Measurements from ENCODE around the gene TPSB2.
"Not testable (repeated sequence)": the region's sequence is repeated elsewhere in the genome, so short reads cannot be mapped to it uniquely, and the experiment has no call there.

TPSB2 gene

GRCh38 chr16:1261131-1261892 is 31.3 kb upstream of the TPSB2 start:
- no peak for FAIRE-seq

- no peak for FAIRE-seq
Observed at GRCh38 chr16:1260101-1260680, 30.2 kb upstream of the TPSB2 start.

DNA sequence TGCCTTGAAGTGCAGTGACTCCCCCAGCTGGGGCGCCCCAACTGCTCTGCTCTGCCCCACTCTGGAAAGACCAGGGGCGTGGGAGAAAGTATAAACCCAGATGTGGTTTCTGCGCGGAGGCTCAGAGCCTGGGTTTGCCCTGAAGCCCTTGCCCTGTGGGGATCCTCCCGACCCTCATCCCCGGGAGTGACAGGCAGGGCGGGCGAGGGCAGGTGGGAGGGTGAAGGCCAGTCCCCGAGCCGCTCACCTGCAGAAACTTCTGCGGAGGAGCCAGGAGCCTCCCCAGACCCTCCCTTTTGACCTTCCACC is 29.7 kb upstream of the TPSB2 start:
- FAIRE-seq, result no peak

- FAIRE-seq, result no peak
Observed at GRCh38 chr16:1258906-1259759, 29.1 kb upstream of the TPSB2 start.

- FAIRE-seq, result no peak
Observed at GRCh38 chr16:1258225-1258600, 28.2 kb upstream of the TPSB2 start.

DNA sequence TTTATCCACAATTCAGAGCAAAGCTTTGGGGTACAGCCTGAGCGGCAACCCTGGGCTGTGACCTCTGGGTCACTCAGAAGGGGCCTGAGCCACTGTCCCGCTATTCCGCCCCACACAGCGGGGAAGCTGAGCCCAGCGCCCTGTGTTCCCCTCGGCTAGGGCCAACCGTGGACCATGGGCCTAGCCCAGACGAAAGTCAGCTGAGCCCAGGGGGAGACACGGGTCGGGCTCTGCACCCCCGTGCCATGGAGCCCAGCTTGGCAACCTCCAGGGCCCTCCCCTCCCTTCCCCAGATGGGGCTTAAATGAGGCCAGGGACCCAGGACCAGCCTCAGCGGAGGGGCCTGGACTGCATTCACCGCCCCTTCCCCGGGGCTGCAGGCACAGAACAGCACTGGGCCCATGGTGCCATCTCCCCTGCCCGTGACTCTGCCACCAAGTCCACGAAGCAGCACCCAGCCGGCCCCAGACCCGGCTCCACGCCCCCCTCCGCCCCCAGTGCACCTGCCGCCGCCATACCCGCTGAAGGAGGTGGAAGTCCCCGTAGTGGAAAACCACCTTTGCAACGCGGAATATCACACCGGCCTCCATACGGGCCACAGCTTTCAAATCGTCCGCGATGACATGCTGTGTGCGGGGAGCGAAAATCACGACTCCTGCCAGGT is 27.7 kb upstream of the TPSB2 start:
- no peak for FAIRE-seq

DNA sequence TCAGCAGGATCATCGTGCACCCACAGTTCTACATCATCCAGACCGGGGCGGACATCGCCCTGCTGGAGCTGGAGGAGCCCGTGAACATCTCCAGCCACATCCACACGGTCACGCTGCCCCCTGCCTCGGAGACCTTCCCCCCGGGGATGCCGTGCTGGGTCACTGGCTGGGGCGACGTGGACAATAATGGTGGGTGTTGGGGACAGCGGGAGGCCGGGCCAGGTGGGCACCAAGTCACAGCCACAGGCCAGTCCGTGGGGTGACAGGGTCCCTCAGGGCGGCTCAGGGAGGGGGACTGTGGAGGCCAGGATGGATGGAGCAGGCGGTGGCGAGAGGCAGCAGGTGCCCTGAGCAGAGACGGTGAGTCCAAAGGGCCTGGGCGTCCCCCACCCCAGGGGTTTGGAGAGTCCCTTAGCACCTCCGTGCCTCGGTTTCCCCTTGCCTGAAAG is 26.9 kb upstream of the TPSB2 start:
- FAIRE-seq, result no peak

- FAIRE-seq, result not testable (repeated sequence)
Observed at GRCh38 chr16:1256296-1256873, 26.4 kb upstream of the TPSB2 start.

DNA sequence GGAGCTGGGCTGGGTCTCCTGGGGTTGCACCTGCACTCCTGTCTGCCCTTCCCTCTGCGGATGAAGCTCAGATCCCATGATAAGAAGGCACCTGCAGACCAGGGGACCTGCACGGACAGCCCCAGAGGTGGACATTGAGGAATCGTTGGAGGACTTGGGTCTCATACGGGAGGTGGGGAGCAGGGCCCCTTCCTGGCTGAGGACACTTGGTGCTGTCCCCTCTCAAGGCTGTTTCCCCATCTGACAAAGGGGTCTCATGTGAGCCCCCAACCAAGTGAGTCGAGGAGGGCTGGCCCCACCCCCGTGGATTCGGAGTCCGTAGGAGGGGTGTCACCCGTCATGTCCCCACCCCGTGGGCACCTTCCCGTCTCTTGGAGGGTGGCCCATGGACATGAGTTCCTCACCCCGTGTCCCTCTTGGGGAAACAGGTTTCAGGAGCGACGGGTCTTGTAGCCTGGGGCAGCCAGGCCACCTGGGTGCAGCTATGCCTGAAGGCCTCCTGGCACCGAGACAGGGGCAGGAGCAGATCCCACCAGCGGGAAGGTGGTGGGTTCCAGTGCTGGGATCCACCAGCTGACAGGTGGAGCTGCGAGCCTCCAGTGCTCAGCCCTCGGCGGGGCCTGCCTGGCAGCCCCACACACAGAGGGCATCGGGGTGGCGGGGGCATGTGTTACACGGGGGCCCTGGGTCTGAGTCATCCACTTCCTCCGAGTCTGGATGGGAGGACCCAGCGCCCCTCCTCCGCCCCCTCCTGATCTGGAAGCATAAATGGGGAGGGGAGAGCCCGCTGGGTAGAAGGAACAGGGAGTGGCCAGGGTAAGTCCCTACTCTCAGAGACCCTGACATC is 25.5 kb upstream of the TPSB2 start, which contains the start of gene TPSD1:
Gene TPSD1 (plus strand): TSS at position 794 of the 847 bp plus-strand sequence. CDS start 212 bp downstream, outside the sequence.
- FAIRE-seq, result not testable (repeated sequence)

DNA sequence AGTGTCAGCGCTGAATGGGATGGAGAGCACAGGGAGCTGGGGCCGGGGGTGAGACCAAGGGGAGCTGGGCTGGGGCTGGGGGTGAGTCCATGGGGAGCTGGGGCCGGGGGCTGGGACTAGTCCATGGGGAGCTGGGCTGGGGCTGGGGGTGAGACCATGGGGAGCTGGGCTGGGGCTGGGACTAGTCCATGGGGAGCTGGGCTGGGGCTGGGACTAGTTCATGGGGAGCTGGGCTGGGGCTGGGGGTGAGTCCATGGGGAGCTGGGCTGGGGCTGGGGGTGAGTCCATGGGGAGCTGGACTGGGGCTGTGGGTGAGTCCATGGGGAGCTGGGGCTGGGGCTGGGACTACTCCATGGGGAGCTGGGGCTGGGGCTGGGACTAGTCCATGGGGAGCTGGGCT is 24.8 kb upstream of the TPSB2 start:
- FAIRE-seq, result not testable (repeated sequence)

- not testable (repeated sequence) for FAIRE-seq
Observed at GRCh38 chr16:1253701-1254364, 23.8 kb upstream of the TPSB2 start.

GRCh38 chr16:1249031-1249755 is 19.2 kb upstream of the TPSB2 start:
- not testable (repeated sequence) for FAIRE-seq

DNA sequence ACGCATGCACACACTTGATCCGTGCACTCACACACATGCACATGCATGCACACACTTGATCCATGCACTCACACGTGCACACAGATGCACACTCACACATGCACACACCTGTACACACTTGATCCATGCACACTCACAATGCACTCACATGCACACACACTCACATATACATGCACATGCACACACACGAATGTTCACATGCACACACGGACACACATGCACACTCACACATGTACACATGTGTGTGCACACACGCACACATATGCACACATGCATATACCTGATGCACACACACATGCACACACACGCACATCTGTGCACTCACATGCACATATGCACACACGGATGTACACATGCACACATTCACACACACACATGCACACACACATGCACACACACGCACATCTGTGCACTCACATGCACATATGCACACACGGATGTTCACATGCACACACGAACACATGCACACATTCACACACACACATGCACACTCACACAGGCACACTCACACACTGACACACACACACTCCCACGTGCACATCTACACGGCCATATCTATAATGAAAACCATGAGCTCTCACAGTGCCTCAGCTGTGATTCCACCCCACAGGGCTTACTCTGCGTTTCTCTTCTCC is 18.0 kb upstream of the TPSB2 start:
- not testable (repeated sequence) for FAIRE-seq

- FAIRE-seq, result no peak
Observed at GRCh38 chr16:1245452-1246020, 15.6 kb upstream of the TPSB2 start.

- no peak for FAIRE-seq
Observed at GRCh38 chr16:1244881-1245280, 14.9 kb upstream of the TPSB2 start.

GRCh38 chr16:1243907-1244850 is 14.2 kb upstream of the TPSB2 start:
- not testable (repeated sequence) for FAIRE-seq

- not testable (repeated sequence) for FAIRE-seq
Observed at GRCh38 chr16:1243363-1243762, 13.4 kb upstream of the TPSB2 start.

GRCh38 chr16:1241081-1241480 is 11.1 kb upstream of the TPSB2 start:
- not testable (repeated sequence) for FAIRE-seq
